ENCODE measurements around the gene RNF222.

- no peak for TF ChIP-seq CTCF (conservative IDR thresholded peaks at IDR 0.05; ENCODE audit: low read depth in 2 of 2)
- no peak for TF ChIP-seq EZH2 (IDR thresholded peaks at IDR 0.05; ENCODE audit: low read depth, unreplicated experiment)
- TF ChIP-seq JUNB (IDR thresholded peaks at IDR 0.05; ENCODE audit: unreplicated experiment) = no peak
- no peak for TF ChIP-seq POLR2AphosphoS5 (IDR thresholded peaks at IDR 0.05; ENCODE audit: low read depth)
- TF ChIP-seq REST (IDR thresholded peaks at IDR 0.05; ENCODE audit: unreplicated experiment) = no peak
- TF ChIP-seq CREB1 (CRISPR knock-in tag; IDR thresholded peaks at IDR 0.05; ENCODE audit: low read depth) = no peak
- no peak for TF ChIP-seq EZH2phosphoT487 (IDR thresholded peaks at IDR 0.05; ENCODE audit: unreplicated experiment)
- TF ChIP-seq ZNF331 (CRISPR knock-in tag; IDR thresholded peaks at IDR 0.05; ENCODE audit: low read depth) = no peak
- no peak for TF ChIP-seq ZNF462 (CRISPR knock-in tag; IDR thresholded peaks at IDR 0.05)
- TF ChIP-seq STAT1 (IDR thresholded peaks at IDR 0.05; ENCODE audit: unreplicated experiment) = no peak
Observed at GRCh38 chr17:8418471-8418870, 20.8 kb upstream of the RNF222 start.

Measured in GM23338 (cell line).